Breast epithelium (tissue), 3 donors: Measurements from ENCODE around the gene AQP6.

Source experiments
- CTCF ChIP-seq, 3 donors: fragments of 450-650 bp; IDR thresholded peaks; one replicate each; pipeline ENCODE4 v1.5.1; 2016 to 2017; ENCODE audit warnings: antibody characterized with exemption in 3 of 3, mild to moderate bottlenecking in 3 of 3, moderate library complexity in 3 of 3
- POLR2A ChIP-seq: fragments of 450-650 bp; IDR thresholded peaks from one replicate; pipeline ENCODE4 v1.6.1; 2016; ENCODE audit warnings: antibody characterized with exemption, mild to moderate bottlenecking, moderate library complexity

DNA sequence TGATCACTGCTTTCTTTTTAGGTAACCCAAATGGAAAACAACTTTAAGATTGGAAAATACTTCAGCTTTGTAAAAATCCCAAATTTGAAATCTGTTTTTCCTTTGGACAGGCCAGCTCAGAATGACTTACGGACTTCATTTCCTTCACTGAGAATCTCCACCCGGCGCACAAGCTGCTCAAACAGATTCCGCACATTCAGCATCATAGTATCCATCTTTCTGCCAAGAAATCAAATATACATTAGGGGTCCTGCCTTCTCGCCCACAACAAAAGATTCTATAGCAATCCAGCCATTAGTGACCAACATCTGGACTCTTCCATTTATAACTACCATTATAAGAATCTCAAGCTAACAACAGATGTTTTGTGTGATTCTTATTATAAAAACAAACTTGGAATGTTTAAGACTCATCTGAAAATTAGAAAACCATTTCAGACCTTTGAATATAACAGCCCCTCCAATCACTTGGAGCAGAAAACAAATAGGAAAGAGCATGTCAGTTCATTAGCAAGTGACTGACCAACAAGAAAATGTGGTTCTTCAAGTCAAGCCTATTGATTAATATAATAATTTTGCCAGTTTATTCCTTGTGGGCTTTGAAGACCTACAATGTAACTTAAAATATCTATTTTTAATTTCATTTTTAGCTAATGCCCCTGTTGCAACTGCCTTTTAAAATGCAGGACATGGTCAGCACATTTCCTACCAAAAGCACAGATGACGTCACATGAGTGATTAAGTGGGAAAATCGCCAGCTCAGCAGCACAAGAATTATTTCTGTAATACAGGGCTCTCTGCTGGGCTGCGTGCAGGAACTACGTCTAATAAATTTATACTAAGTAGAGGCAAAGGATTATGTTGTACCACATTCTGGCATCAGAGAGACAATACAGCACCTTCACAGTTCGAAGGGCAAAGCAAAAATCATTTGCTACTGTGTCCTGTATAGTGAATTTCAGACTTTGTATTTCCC, 44.0 kb downstream of the AQP6 start:
- TF ChIP-seq CTCF (IDR thresholded peaks at IDR 0.05) (no peak), POLR2A (no peak)
